ENCODE data around the gene ATP6V1B1. TPM values are rescaled to one million over a fixed set of nuclear protein-coding genes. Genes with fewer than 3 reads are reported as not detected.
A peak's percentile ranks its signal among the peaks of the same experiment; 100 is the strongest.

ATP6V1B1 gene
- total RNA-seq: 0.25 TPM in 1 of 2 replicates, not detected in the other

DNA sequence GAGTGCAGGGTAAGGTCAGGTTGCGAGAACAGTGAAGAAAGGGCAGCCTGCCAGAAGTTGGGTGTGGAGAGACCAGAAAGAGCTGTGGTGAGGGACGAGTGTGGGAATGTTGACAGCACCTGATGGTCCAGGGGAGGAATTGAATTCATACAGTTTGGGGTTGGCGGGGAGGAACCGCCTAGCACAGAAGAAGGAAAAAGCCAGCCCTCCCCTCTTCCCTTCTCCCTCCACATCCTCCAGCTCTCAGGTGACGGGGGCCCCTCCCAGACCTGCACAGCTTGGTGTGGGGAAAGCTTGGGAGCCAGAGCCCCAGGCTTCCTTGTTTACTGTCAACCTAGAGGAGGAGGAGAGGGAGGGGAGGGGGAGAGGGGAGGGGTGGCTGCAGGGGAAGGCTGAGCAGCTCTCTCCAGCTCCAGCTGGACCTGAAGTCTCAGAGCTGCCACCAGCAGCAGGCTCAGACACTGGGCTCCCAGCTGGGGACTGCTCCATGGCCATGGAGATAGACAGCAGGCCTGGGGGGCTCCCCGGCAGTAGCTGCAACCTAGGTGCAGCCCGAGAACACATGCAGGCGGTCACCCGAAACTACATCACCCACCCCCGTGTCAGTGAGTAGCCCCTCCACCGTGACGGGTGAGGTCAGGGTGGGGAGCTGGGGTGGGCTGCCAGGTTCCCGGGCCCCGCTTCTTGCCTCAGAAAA, at the start of gene ATP6V1B1:
Gene ATP6V1B1, plus strand, starts transcription at position 433 of the 697 bp plus-strand sequence. Its CDS starts 55 bp downstream, at position 488.
- DNase-seq (ENCODE audit: low read depth in 2 of 2): no peak

DNA sequence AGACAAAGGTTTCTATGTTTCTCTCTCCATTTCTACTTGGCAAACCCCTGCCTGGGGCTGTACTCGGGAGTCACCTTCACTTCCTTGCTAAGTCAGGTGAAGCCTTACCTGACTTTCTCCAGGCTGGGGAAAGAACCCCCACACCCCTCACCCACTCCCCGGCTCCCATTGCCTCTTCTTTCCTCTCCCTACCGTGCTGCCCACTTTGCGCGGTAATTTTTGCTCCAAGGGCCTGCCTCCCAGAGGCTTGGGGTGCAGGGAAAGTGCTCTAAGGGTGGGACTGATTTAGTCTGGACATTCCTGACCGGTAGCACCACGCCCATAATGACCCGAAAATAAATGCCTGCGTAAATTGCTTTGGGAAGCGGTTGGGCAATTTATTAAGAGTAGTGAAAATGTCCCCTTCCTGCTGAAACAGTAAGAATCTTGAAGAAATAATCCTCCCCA, 49.1 kb upstream of the ATP6V1B1 start:
- no peak for DNase-seq (ENCODE audit: low read depth in 2 of 2)

- DNase-seq (ENCODE audit: low read depth in 2 of 2): no peak
Observed at GRCh38 chr2:70887208-70887549, 48.5 kb upstream of the ATP6V1B1 start.

DNA sequence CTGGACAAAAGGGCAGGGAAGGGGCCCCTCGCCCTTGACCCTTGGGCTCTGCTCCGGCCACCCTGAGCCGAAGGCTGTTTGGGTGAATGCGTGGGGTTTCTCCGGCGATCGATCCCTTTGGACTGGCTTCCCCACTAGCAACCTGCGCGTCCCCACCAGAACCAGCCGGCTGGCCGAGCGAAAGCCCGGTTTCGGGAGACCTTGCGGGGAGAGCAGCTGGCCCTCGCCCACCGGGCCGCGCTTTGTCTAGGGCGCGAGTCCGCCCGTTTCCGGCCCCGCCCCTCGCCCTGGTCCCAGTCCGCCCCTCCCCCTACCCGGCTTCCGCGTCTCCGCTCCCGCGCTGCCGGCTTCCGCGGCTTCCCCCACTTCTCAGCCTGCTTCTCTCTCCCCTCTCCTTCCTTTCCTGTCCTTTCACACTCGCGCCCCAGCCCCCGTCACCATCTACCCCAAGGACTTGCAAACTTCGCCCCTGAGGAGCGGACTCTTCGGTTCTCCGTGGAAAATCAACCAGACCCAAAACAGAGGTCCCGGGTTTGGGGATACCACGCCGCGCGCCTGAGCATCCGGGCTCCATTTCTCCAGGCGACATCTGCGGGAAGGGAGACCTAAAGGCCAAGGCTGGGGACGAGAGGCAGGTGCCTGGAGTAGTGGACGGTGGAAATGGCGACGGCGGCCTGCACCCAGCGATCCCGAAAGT, 48.0 kb upstream of the ATP6V1B1 start:
- no peak for DNase-seq (ENCODE audit: low read depth in 2 of 2)

GRCh38 chr2:70888366-70888922, 47.3 kb upstream of the ATP6V1B1 start:
- no peak for DNase-seq (ENCODE audit: low read depth in 2 of 2)

GRCh38 chr2:70888923-70889715, 46.6 kb upstream of the ATP6V1B1 start:
- no peak for DNase-seq (ENCODE audit: low read depth in 2 of 2)

GRCh38 chr2:70889716-70890037, 46.0 kb upstream of the ATP6V1B1 start:
- DNase-seq (ENCODE audit: low read depth in 2 of 2): no peak

DNA sequence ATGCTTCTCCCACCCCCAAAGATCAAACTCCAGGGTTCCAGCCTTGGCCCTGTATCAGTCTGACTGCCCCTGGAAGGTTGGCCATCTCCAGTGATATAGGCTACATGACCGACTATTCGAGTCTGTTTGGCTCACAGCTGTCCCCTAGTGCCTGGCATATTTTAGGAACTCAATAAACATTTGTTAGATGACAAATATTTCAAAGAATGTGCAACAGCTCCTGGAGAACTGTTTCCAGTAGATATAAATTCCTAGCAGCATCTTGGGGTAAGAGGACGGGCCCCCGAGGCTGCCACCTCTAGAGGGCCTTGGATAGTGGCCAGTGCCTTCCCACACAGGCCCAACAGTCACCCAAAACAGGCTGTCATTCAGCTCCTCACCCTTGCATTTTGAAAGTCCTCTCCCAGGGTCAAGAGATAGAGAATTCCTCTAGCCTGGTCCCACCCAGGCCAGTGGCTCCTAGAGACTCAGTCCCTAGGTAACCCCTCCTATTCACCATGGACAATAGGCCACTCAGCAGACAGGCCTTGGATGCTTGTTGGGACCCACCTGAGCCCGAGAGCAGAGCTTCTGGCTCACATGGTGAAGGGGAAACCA, 45.1 kb upstream of the ATP6V1B1 start:
- DNase-seq (ENCODE audit: low read depth in 2 of 2): no peak

- DNase-seq (ENCODE audit: low read depth in 2 of 2): peak in 1 of 2 donors; percentile 46
Observed at GRCh38 chr2:70891572-70892357, 43.9 kb upstream of the ATP6V1B1 start.

- no peak for DNase-seq (ENCODE audit: low read depth in 2 of 2)
Observed at GRCh38 chr2:70892750-70893149, 43.0 kb upstream of the ATP6V1B1 start.

- no peak for DNase-seq (ENCODE audit: low read depth in 2 of 2)
Observed at GRCh38 chr2:70893186-70893585, 42.5 kb upstream of the ATP6V1B1 start.

GRCh38 chr2:70894765-70895164, 40.9 kb upstream of the ATP6V1B1 start:
- DNase-seq (ENCODE audit: low read depth in 2 of 2): no peak

DNA sequence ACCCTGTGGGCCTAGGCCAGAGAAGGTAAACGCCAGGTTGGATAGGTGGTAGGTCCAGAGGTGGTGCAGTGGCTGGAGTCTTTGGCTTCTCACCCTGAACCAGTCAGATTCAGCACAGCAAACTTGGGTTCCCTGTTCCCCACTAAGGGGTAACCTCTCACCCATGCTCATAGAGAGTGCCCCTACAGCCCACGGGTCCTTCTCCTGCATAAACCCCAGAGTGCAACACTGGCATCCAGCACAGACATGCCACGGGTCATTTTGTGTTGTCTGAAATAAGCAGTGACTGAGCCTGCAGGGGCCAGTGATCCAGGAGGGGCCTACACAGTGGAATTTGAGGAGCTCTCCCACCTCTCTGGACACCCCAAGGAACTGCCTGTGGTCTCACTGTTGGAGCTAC, 40.5 kb upstream of the ATP6V1B1 start:
- no peak for DNase-seq (ENCODE audit: low read depth in 2 of 2)

DNA sequence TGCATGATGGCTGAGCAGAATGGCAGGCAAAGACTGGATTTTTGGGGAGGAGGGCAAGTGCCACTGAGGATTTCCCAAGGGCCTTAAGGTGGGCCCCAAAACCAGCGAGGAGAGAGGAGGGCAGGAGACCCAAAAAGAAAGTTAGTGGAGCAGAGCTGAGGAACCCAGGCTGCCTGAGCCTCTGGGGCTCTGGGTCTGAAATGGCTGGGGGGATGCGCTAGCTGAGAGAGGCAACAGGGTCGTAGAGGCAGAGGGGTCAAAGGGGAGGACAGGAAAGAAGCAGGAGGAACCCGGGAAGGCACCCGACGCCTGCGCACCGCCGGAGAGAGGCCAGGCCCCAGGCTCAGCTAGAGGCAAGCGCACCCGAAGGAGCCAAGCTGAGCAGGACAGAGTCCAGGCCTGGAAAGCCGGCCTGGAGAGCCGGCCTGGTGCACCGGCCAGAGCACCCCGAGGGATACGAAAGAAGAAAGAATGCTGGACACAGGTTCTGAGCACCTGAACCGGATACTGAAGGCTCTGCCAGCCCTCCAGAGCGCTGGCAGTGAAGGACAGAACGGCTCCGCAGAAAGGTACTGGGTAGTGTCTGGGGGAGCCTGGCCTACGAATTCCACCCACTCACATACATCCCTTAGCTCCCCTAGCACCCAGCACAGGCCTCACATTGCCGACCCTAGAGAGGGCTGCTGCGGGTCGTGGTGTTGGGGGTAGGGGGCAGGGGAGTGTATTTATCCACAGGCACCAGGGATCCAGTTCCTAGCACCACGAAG, 39.5 kb upstream of the ATP6V1B1 start:
- DNase-seq (ENCODE audit: low read depth in 2 of 2): no peak

DNA sequence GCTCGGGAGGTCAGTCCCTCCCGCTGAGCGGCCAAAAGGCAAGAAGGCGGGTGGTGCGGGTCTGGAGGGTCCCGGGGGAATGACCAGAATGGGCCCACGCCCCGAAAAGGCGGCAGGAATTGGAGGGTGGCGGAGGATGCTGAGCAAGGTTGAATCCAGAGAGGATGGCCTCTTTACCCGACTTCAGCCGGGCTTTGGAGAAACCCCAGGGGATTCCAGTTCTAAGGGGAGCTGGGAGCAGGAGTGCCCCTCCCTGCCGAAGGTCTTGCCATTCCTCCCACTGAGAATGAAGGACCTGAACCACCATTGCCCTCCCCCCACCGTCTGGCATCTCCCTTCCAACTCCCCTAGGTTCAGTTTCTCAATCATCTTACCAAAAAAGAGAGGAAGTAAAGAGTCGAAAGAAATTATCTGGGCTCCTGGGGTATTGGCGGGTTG, 38.9 kb upstream of the ATP6V1B1 start:
- DNase-seq (ENCODE audit: low read depth in 2 of 2): no peak

DNA sequence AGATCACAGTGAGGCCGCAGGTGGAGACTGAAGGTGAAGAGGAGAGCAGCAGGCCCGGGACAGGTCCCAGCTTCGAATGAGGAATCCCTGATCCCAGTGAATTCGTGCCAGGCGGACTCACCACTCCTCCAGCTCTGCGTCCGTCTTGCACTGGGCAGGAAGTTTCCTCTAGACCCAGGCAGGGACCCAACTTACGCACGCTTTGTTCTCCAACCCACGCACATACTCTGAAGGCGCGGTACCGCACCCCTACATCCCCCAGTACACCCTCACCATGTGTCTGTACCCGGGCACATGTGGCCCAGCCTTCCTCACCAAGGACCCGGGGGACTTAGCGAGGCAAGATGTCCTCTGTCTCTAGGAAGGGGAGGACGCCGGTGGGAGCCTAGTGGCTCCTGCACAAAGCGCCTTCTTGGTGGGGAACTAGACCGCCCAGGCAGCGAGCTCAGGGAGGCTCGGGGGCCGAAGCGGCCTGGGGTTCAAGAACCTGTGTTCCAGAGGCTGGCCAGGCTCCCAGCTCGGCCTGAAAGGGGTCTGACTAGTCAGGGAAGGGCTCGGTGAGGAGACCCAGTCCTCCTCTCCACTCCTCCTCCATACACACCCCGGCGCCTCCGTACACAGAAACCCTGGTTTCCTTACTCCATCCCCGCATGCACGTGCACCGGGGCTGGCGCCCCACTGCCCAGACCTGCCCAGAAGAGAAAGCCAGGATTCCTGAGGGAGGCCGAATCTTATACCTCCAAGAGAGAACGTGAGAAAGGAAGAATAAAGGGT, 38.3 kb upstream of the ATP6V1B1 start:
- no peak for DNase-seq (ENCODE audit: low read depth in 2 of 2)

DNA sequence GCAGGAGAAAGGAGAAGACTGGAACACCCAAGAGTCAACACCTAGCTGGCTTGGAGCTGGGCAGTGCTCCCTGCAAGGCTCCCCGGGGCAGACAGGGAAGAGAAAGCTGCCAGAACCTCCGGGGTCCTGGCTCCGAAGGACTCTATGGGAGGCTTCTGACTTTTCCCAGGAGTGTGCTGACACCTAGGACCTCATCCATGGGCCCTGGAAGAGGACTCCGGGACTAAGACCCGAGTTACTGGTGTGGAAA, 37.8 kb upstream of the ATP6V1B1 start:
- no peak for DNase-seq (ENCODE audit: low read depth in 2 of 2)

- no peak for DNase-seq (ENCODE audit: low read depth in 2 of 2)
Observed at GRCh38 chr2:70898363-70899240, 37.1 kb upstream of the ATP6V1B1 start.
